ENCODE data around the gene ACSL4. TPM values are rescaled to one million over a fixed set of nuclear protein-coding genes. Genes with fewer than 3 reads are reported as not detected.

Gene ACSL4
- total and polyA plus RNA-seq, 2 donors (not counting 1 experiment from before 2014, with no cell fraction given) = 103 to 678 TPM

DNA sequence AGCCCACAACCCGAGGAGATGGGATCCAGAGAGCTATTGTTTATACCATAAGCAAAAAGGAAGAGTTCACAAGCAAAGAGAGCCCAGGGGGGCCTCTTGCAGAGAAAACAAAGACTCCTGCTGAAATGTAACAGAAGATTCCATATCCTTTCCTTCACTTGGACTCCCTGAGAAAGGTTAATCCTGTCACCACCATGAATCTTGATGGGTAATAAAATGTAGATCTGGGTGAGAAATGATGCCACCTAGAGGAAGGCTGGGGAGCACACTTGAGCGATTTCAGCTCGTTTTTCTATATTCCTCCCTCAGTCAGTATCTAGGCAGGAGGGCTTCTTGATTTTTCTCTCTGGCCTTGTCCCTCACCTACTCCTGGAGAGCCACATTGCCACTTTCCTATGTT lies 97.9 kb downstream of the ACSL4 start:
- DNase-seq (ENCODE audit: low read depth in 2 of 2) = peak in 1 of 2 donors; percentile 14
- Histone ChIP-seq H3K79me2 (ENCODE audit: control insufficient read depth, insufficient read depth, low read length) (no peaks in the 10 kb centered on the region), H3K4me1 (ENCODE audit: control insufficient read depth, extremely low read depth, insufficient read depth, low read length) (no peaks in the 10 kb centered on the region), H3K27me3 (ENCODE audit: control insufficient read depth, insufficient read depth, low read length) (no peaks in the 10 kb centered on the region), H4K20me1 (ENCODE audit: control insufficient read depth, extremely low read depth, insufficient read depth, low read length) (no peaks in the 10 kb centered on the region), H3K4me2 (ENCODE audit: extremely low read depth, insufficient read depth, low read length) (no peak overlapping the region), H3K36me3 (ENCODE audit: control insufficient read depth, insufficient read depth, low read length) (no peaks in the 10 kb centered on the region), H3K27ac (ENCODE audit: insufficient read depth, low read length) (no peak overlapping the region), H3K9ac (ENCODE audit: insufficient read depth, low read length) (no peak overlapping the region), H3K4me3 (replicated peaks in 1 of 4; ENCODE audit: control extremely low read depth in 1 of 4, insufficient read depth in 1 of 4, low read depth in 3 of 4, low read length in 4 of 4) (no peak overlapping the region), H3K9me3 (ENCODE audit: control insufficient read depth, insufficient read depth, low read depth, low read length) (no peaks in the 10 kb centered on the region), H2AFZ (ENCODE audit: low read length) (no peak overlapping the region)
- TF ChIP-seq EZH2 (IDR thresholded peaks at IDR 0.05; ENCODE audit: low read length, missing control alignments) = no peak
- TF ChIP-seq, protein P1, sequence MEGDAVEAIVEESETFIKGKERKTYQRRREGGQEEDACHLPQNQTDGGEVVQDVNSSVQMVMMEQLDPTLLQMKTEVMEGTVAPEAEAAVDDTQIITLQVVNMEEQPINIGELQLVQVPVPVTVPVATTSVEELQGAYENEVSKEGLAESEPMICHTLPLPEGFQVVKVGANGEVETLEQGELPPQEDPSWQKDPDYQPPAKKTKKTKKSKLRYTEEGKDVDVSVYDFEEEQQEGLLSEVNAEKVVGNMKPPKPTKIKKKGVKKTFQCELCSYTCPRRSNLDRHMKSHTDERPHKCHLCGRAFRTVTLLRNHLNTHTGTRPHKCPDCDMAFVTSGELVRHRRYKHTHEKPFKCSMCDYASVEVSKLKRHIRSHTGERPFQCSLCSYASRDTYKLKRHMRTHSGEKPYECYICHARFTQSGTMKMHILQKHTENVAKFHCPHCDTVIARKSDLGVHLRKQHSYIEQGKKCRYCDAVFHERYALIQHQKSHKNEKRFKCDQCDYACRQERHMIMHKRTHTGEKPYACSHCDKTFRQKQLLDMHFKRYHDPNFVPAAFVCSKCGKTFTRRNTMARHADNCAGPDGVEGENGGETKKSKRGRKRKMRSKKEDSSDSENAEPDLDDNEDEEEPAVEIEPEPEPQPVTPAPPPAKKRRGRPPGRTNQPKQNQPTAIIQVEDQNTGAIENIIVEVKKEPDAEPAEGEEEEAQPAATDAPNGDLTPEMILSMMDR (conservative IDR thresholded peaks at IDR 0.05 in 1 of 2, IDR thresholded peaks at IDR 0.05 in 1 of 2; ENCODE audit: low read depth in 1 of 2, low read length in 2 of 2) = peak; percentile 30 to 58

- no peaks in the 10 kb centered on the region for H3K79me2 ChIP-seq (ENCODE audit: control insufficient read depth, insufficient read depth, low read length)
- no peaks in the 10 kb centered on the region for H3K27me3 ChIP-seq (ENCODE audit: control insufficient read depth, insufficient read depth, low read length)
- no peak overlapping the region for H3K9ac ChIP-seq (ENCODE audit: insufficient read depth, low read length)
- H3K4me3 ChIP-seq (replicated peaks in 1 of 4; ENCODE audit: control extremely low read depth in 1 of 4, insufficient read depth in 1 of 4, low read depth in 3 of 4, low read length in 4 of 4) = no peak overlapping the region
- no peaks in the 10 kb centered on the region for H3K4me1 ChIP-seq (ENCODE audit: control insufficient read depth, extremely low read depth, insufficient read depth, low read length)
- H3K27ac ChIP-seq (ENCODE audit: insufficient read depth, low read length) = no peak overlapping the region
- no peak overlapping the region for H3K4me2 ChIP-seq (ENCODE audit: extremely low read depth, insufficient read depth, low read length)
- peak in 1 of 2 donors; percentile 45 for DNase-seq (ENCODE audit: low read depth in 2 of 2)
- no peak overlapping the region for H2AFZ ChIP-seq (ENCODE audit: low read length)
- H3K36me3 ChIP-seq (ENCODE audit: control insufficient read depth, insufficient read depth, low read length) = no peaks in the 10 kb centered on the region
- H3K9me3 ChIP-seq (ENCODE audit: control insufficient read depth, insufficient read depth, low read depth, low read length) = no peaks in the 10 kb centered on the region
- TF ChIP-seq, protein P1 (conservative IDR thresholded peaks at IDR 0.05 in 1 of 2, IDR thresholded peaks at IDR 0.05 in 1 of 2; ENCODE audit: low read depth in 1 of 2, low read length in 2 of 2) = peak; percentile 17 to 52
- no peak for TF ChIP-seq EZH2 (IDR thresholded peaks at IDR 0.05; ENCODE audit: low read length, missing control alignments)
- no peaks in the 10 kb centered on the region for H4K20me1 ChIP-seq (ENCODE audit: control insufficient read depth, extremely low read depth, insufficient read depth, low read length)
These were observed 100.1 kb downstream of the ACSL4 start for GRCh38 chrX:109632906-109633504.

GRCh38 chrX:109629310-109629709 lies 103.7 kb downstream of the ACSL4 start:
- no peak overlapping the region for H3K9ac ChIP-seq (ENCODE audit: insufficient read depth, low read length)
- DNase-seq (ENCODE audit: low read depth in 2 of 2) = peak in 1 of 2 donors; percentile 8
- H3K9me3 ChIP-seq (ENCODE audit: control insufficient read depth, insufficient read depth, low read depth, low read length) = no peaks in the 10 kb centered on the region
- H3K36me3 ChIP-seq (ENCODE audit: control insufficient read depth, insufficient read depth, low read length) = no peaks in the 10 kb centered on the region
- H3K4me1 ChIP-seq (ENCODE audit: control insufficient read depth, extremely low read depth, insufficient read depth, low read length) = no peaks in the 10 kb centered on the region
- no peak overlapping the region for H3K27ac ChIP-seq (ENCODE audit: insufficient read depth, low read length)
- H3K27me3 ChIP-seq (ENCODE audit: control insufficient read depth, insufficient read depth, low read length) = no peaks in the 10 kb centered on the region
- no peak overlapping the region for H3K4me2 ChIP-seq (ENCODE audit: extremely low read depth, insufficient read depth, low read length)
- no peaks in the 10 kb centered on the region for H3K79me2 ChIP-seq (ENCODE audit: control insufficient read depth, insufficient read depth, low read length)
- H4K20me1 ChIP-seq (ENCODE audit: control insufficient read depth, extremely low read depth, insufficient read depth, low read length) = no peaks in the 10 kb centered on the region
- TF ChIP-seq, protein P1 (conservative IDR thresholded peaks at IDR 0.05 in 1 of 2, IDR thresholded peaks at IDR 0.05 in 1 of 2; ENCODE audit: low read depth in 1 of 2, low read length in 2 of 2) = no peak
- TF ChIP-seq EZH2 (IDR thresholded peaks at IDR 0.05; ENCODE audit: low read length, missing control alignments) = no peak
- H2AFZ ChIP-seq (ENCODE audit: low read length) = no peak overlapping the region
- no peak overlapping the region for H3K4me3 ChIP-seq (replicated peaks in 1 of 4; ENCODE audit: control extremely low read depth in 1 of 4, insufficient read depth in 1 of 4, low read depth in 3 of 4, low read length in 4 of 4)

All from fibroblast of lung (primary cell).